Right renal cortex interstitium (tissue), 3 donors: ENCODE results near the gene MAD1L1. TPM values are rescaled to one million over a fixed set of nuclear protein-coding genes. Genes with fewer than 3 reads are reported as not detected.

ENCODE experiments used
- DNase-seq, 3 donors: peaks; one replicate each; pipeline ENCODE4 v3.0.0-alpha.2; 2013; ENCODE audit warnings: low read depth in 3 of 3, low spot score in 2 of 3
- polyA plus RNA-seq, 3 donors: library from polyadenylated mRNA; unstranded; fragments of 120-200 nt; gene quantifications; one replicate each; pipeline ENCODE4 v1.2.1, GENCODE V29; 2013; ENCODE audit not compliant: insufficient read length in 3 of 3

MAD1L1 gene
- polyA plus RNA-seq, 3 donors: 22.9 to 26.0 (median 25.1) TPM

- DNase-seq: no peak
Observed at GRCh38 chr7:1807821-1808600, 424.7 kb downstream of the MAD1L1 start.

DNA sequence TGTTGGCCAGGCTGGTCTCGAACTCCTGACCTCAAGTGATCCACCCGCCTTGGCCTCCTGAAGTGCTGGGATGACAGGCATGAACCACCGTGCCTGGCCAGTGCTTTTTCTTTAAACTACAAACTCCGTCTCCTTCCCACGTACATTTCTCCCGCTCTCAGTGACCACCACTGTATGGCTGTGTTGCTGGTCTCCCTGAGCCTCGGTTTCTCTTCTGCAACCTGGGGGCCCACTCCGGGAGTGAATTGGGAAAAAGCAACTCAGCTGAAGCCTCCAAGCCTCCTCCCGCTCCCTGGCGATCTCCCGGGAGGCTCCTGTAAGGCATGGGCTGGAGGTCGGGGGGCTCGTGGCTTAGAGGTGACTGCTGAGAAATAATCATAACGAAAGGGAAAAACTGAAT is 426.4 kb downstream of the MAD1L1 start:
- no peak for DNase-seq

GRCh38 chr7:1804310-1804709 is 428.4 kb downstream of the MAD1L1 start:
- no peak for DNase-seq

GRCh38 chr7:1802899-1803298 is 429.8 kb downstream of the MAD1L1 start:
- DNase-seq: no peak

DNA sequence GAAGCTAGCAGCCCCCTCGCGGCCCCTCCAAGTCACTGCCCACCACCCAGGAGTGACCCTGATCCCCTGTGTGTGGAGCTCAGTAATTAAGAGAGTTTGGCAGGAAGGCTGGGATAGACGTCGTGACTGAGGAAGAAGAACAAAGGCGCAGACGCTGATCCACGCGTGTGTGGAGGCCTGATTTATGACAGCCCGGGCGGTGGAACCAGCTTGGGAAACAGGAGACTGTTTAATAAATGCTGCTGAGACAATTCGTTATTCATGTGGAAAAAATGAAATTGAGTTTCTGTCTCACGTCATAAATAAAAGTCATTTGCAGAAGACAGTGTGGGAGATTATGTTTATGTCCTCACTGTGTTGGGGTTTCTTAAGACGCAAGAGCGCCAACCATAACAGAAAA is 431.8 kb downstream of the MAD1L1 start:
- DNase-seq: peak in 1 of 3 donors; percentile 30

DNA sequence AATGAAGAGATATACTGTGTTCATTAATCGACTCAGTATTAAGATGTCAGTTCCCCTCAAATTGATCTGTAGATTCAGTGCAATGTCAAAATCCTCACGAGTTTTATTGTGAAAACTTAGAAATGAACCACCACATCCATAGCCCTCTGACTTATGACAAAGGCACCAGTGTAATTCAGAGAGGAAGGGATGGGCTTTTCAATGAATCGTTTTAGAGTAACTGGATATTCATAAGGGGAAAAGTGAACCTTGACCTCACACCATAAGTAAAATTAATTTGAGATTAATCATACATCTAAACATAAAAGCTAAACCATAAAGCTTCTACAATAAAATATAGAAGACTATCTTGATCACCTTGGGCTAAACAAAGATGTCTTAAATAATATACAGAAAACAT is 434.6 kb downstream of the MAD1L1 start:
- no peak for DNase-seq

GRCh38 chr7:1794888-1795542 is 437.7 kb downstream of the MAD1L1 start:
- no peak for DNase-seq

- no peak for DNase-seq
Observed at GRCh38 chr7:1787681-1788235, 445.0 kb downstream of the MAD1L1 start.

- no peak for DNase-seq
Observed at GRCh38 chr7:1787241-1787640, 445.5 kb downstream of the MAD1L1 start.

- no peak for DNase-seq
Observed at GRCh38 chr7:1785839-1786238, 446.9 kb downstream of the MAD1L1 start.

- DNase-seq: no peak
Observed at GRCh38 chr7:1781369-1781768, 451.4 kb downstream of the MAD1L1 start.

DNA sequence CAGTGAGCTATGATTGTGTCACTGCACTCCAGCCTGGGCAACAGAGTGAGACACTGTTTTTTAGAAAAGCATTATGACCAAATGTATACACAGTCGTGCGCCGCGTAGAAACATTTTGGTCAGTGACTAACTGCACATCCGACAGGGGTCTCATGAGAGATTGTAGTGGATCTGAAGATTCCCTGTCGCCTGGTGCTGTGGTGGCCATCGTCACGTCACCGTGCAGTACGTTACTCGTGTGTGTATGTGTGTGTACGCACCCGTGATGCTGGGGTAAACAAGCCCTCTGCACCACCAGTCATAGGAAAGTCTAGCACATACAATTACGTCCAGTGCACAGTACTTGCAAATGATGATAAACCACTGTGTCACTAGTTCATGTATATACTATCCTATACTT is 453.3 kb downstream of the MAD1L1 start:
- DNase-seq: no peak

GRCh38 chr7:1777122-1777521 is 455.6 kb downstream of the MAD1L1 start:
- no peak for DNase-seq

GRCh38 chr7:1775389-1775788 is 457.4 kb downstream of the MAD1L1 start:
- DNase-seq: no peak

DNA sequence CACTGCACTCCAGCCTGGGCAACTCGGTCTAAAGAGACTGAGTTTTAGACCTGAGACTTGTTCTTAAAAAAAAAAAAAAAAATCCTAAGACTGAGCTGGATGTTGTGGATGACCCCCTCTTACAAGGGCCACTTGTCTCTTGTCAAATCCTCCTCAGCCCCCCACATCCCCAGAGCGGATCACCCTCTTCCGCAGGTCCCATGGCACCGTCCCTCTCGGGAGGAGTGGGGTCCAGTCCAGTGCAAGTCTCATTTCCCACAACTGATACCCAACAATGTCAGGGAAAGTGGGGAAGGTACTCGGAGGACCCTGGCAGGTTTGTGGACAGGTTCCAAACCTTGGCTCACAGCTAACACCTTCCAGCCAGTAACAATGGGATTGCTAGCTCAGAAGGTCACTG is 462.4 kb downstream of the MAD1L1 start:
- no peak for DNase-seq

GRCh38 chr7:1769286-1770200 is 463.2 kb downstream of the MAD1L1 start:
- DNase-seq: no peak

GRCh38 chr7:1768832-1769231 is 463.9 kb downstream of the MAD1L1 start:
- DNase-seq: no peak

GRCh38 chr7:1767524-1767923 is 465.2 kb downstream of the MAD1L1 start:
- DNase-seq: no peak
